K562 (cell line): ENCODE measurements around the gene WIPF3. TPM values are rescaled to one million over a fixed set of nuclear protein-coding genes. Genes with fewer than 3 reads are reported as not detected.

Experiments used
- AFF4 ChIP-seq: sonication (generic); formaldehyde crosslinking; IDR thresholded peaks from 2 replicates; pipeline ENCODE4 v1.8.0; 2023; ENCODE audit warnings: mild to moderate bottlenecking, missing genetic modification reagents
- ARID1B ChIP-seq: fragments of 450-650 bp; IDR thresholded peaks from 2 replicates; pipeline ENCODE4 v1.6.1; 2016; ENCODE audit warnings: antibody characterized with exemption, mild to moderate bottlenecking, inconsistent platforms
- ARNT ChIP-seq, 2 experiments: fragments of 450-650 bp; IDR thresholded peaks; 2 replicates each; pipeline ENCODE4 v1.6.1; 2016; ENCODE audit warnings: mild to moderate bottlenecking in 1 of 2
- ATF1 ChIP-seq, 2 experiments: fragments of 450-650 bp in 1 of 2; IDR thresholded peaks; 2 replicates each; pipeline ENCODE4 v1.6.1; 2016; ENCODE audit warnings: missing compliant biosample characterization in 1 of 2, missing genetic modification characterization in 1 of 2
- CCNT2 ChIP-seq: IDR thresholded peaks from 2 replicates; pipeline ENCODE4 v1.6.1; 2011; ENCODE audit warnings: borderline replicate concordance, low read depth, mild to moderate bottlenecking, moderate library complexity, mixed read lengths, low read length; ENCODE audit not compliant: insufficient read length; ENCODE audit errors: extremely low read depth
- CREM ChIP-seq: IDR thresholded peaks from 2 replicates; pipeline ENCODE4 v1.6.1; 2014; ENCODE audit warnings: antibody characterized with exemption, low read depth
- CUX1 ChIP-seq: fragments of 200-800 bp; sonication (Bioruptor generic); IDR thresholded peaks from 2 replicates; pipeline ENCODE4 v1.6.1; 2016; ENCODE audit warnings: missing genetic modification characterization, missing compliant biosample characterization
- DMBX1 ChIP-seq: fragments of 250-450 bp; sonication (Bioruptor Pico); IDR thresholded peaks from 2 replicates; pipeline ENCODE4 v1.8.0; 2022; ENCODE audit warnings: inconsistent platforms, mild to moderate bottlenecking, moderate library complexity, borderline replicate concordance
- KDM1A ChIP-seq, 2 experiments: fragments of 450-650 bp; IDR thresholded peaks; 2 replicates each; pipeline ENCODE4 v1.6.1; 2016; ENCODE audit warnings: mild to moderate bottlenecking in 2 of 2
- MECOM ChIP-seq: fragments of 250-450 bp; sonication (Bioruptor Pico); IDR thresholded peaks from 2 replicates; pipeline ENCODE4 v1.8.0; 2022; ENCODE audit warnings: inconsistent platforms
- MNT ChIP-seq, 2 experiments: fragments of 450-650 bp; conservative IDR thresholded peaks; 2 replicates each; pipeline ENCODE4 v1.6.1; 2017; ENCODE audit warnings: mild to moderate bottlenecking in 2 of 2, moderate library complexity in 2 of 2
- MTA1 ChIP-seq: fragments of 450-650 bp; IDR thresholded peaks from 2 replicates; pipeline ENCODE4 v1.6.1; 2017; ENCODE audit warnings: borderline replicate concordance
- NEUROD1 ChIP-seq: fragments of 150-350 bp; IDR thresholded peaks from 2 replicates; pipeline ENCODE4 v1.6.1; 2014; ENCODE audit warnings: borderline replicate concordance, low read length, low read depth; ENCODE audit not compliant: partially characterized antibody
- NRF1 ChIP-seq, 2 experiments: fragments of 450-650 bp; IDR thresholded peaks in 1 of 2; conservative IDR thresholded peaks in 1 of 2; 2 replicates each; pipeline ENCODE4 v1.6.1; 2014; ENCODE audit warnings: mild to moderate bottlenecking in 2 of 2
- SP1 ChIP-seq: sonication (generic); formaldehyde crosslinking; IDR thresholded peaks from 2 replicates; pipeline ENCODE4 v1.8.1; 2022; ENCODE audit warnings: mild to moderate bottlenecking, missing genetic modification reagents
- TAF1 ChIP-seq: IDR thresholded peaks from 2 replicates; pipeline ENCODE4 v1.6.1; 2011; ENCODE audit warnings: mild to moderate bottlenecking, low read length, moderate library complexity; ENCODE audit not compliant: insufficient read depth, control insufficient read depth, severe bottlenecking; ENCODE audit errors: extremely low read depth
- ZNF274 ChIP-seq: IDR thresholded peaks from 2 replicates; pipeline ENCODE4 v1.6.1; 2011; ENCODE audit warnings: low read depth, mild to moderate bottlenecking, low read length, moderate library complexity, borderline replicate concordance
- polyA plus RNA-seq, 8 experiments: library from polyadenylated mRNA; depleted of rRNA in 4 of 8; stranded (reverse) in 5 of 8; unstranded in 3 of 8; fragments of >200 nt; fragmentation: Nextera tagmentation in 2 of 8; fragmentation: Illumina TruSeq in 1 of 8; extraction: Ambion mirVana in 2 of 8; extraction: Trizol in 1 of 8; gene quantifications; 2 replicates each; pipeline versions ENCODE4 v1.2.1 to v1.2.3, GENCODE V29; 2011 to 2014; ENCODE audit warnings: inconsistent platforms in 1 of 8, missing spikeins in 1 of 8
- total RNA-seq, 7 experiments: library from RNA; depleted of rRNA in 6 of 7; stranded (reverse); fragments of >200 nt in 6 of 7; fragmentation: Illumina TruSeq in 2 of 7; extraction: Trizol in 2 of 7; gene quantifications; 2 replicates each; pipeline versions ENCODE4 v1.2.1 to v1.2.3, GENCODE V29; 2011 to 2021; ENCODE audit warnings: low replicate concordance in 1 of 7

WIPF3 gene
- total and polyA plus RNA-seq, 9 of the 15 experiments (the other 6 are each of a cell fraction or from before 2014, with no cell fraction given), result 0.18 to 3.2 (median 1.7) TPM

- TF ChIP-seq ZNF274 (peak; percentile 62; the same call in 1 of the 2 replicates), ATF1 (CRISPR knock-in tag; IDR thresholded peaks at IDR 0.05) (no peak), ATF1 (tag; IDR thresholded peaks at IDR 0.05) (peak; percentile 23; the same call in 1 of the 2 replicates), CCNT2 (peak; percentile 91), CREM (peak; percentile 72; the same call in 1 of the 2 replicates), CUX1 (CRISPR knock-in tag) (peak; percentile 73; the same call in 1 of the 2 replicates), MNT (conservative IDR thresholded peaks at IDR 0.05) (peak in 1 of 2 experiments; percentile 75; a peak in 3 of 4 replicates), TAF1 (peak; percentile 24), NEUROD1 (peak; percentile 80), DMBX1 (peak; percentile 91), MTA1 (peak; percentile 78), NRF1 (conservative IDR thresholded peaks at IDR 0.05 in 1 of 2, IDR thresholded peaks at IDR 0.05 in 1 of 2) (peak in 1 of 2 experiments; percentile 12; a peak in 1 of 4 replicates), MECOM (CRISPR knock-in tag) (0 out of 2 replicates have a peak, but pooled peaks have one; percentile 66), ARNT (IDR thresholded peaks at IDR 0.05) (peak; percentile 83 to 93; a peak in 3 of 4 replicates), AFF4 (CRISPR knock-in tag) (no peak), KDM1A (IDR thresholded peaks at IDR 0.05) (peak; percentile 90 to 92), ARID1B (peak; percentile 99), SP1 (CRISPR knock-in tag) (peak; percentile 57; the same call in 1 of the 2 replicates)
Observed at GRCh38 chr7:29793507-29793906, 12.8 kb upstream of the WIPF3 start (continued).
